ENCODE results near the gene ECSIT.

DNA sequence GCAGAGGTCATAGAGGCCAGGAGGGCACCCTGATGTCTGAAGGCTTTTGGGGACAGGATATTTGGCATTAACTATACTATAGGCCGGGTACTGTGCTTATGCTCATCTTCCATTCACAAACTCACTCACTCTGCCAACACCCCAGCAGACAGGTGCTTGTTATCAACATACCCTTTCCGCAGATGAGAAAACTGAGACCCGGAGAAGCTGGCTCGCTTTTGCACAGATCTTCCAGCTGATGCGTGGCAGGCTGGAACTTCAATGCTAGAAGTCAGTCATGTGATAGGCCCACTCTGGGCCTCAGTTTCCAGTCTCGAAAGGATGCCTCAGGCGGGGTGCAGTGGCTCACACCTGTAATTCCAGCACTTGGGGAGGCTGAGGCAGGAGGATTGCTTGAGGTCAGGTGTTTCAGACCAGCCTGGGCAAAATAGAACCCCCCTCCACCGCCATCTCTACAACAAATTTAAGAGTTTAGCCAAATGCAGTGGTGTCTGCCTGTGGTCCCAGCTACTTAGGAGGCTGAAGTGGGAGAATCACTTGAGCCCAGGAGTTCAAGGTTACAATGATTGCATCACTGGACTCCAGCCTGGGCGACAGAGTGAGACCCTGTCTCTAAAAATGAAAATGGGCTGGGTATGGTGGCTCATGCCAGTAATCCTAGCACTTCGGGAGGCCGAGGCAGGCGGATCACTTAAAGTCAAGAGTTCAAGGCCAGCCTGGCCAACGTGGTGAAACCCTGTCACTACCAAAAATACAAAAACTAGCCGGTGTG, 19.2 kb upstream of the ECSIT start:
- TF ChIP-seq, protein P1, sequence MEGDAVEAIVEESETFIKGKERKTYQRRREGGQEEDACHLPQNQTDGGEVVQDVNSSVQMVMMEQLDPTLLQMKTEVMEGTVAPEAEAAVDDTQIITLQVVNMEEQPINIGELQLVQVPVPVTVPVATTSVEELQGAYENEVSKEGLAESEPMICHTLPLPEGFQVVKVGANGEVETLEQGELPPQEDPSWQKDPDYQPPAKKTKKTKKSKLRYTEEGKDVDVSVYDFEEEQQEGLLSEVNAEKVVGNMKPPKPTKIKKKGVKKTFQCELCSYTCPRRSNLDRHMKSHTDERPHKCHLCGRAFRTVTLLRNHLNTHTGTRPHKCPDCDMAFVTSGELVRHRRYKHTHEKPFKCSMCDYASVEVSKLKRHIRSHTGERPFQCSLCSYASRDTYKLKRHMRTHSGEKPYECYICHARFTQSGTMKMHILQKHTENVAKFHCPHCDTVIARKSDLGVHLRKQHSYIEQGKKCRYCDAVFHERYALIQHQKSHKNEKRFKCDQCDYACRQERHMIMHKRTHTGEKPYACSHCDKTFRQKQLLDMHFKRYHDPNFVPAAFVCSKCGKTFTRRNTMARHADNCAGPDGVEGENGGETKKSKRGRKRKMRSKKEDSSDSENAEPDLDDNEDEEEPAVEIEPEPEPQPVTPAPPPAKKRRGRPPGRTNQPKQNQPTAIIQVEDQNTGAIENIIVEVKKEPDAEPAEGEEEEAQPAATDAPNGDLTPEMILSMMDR (IDR thresholded peaks at IDR 0.05; ENCODE audit: poor library complexity, severe bottlenecking), result no peak
- no peak for TF ChIP-seq EP300 (conservative IDR thresholded peaks at IDR 0.05; ENCODE audit: poor library complexity, severe bottlenecking)
- TF ChIP-seq POLR2AphosphoS5 (IDR thresholded peaks at IDR 0.05), result no peak
- TF ChIP-seq EZH2 (IDR thresholded peaks at IDR 0.05; ENCODE audit: borderline replicate concordance, insufficient read depth, low read length, poor library complexity, severe bottlenecking), result no peak
- TF ChIP-seq RAD21 (conservative IDR thresholded peaks at IDR 0.05), result no peak
- TF ChIP-seq TAF1 (IDR thresholded peaks at IDR 0.05; ENCODE audit: low read depth), result no peak
- TF ChIP-seq, protein P2, sequence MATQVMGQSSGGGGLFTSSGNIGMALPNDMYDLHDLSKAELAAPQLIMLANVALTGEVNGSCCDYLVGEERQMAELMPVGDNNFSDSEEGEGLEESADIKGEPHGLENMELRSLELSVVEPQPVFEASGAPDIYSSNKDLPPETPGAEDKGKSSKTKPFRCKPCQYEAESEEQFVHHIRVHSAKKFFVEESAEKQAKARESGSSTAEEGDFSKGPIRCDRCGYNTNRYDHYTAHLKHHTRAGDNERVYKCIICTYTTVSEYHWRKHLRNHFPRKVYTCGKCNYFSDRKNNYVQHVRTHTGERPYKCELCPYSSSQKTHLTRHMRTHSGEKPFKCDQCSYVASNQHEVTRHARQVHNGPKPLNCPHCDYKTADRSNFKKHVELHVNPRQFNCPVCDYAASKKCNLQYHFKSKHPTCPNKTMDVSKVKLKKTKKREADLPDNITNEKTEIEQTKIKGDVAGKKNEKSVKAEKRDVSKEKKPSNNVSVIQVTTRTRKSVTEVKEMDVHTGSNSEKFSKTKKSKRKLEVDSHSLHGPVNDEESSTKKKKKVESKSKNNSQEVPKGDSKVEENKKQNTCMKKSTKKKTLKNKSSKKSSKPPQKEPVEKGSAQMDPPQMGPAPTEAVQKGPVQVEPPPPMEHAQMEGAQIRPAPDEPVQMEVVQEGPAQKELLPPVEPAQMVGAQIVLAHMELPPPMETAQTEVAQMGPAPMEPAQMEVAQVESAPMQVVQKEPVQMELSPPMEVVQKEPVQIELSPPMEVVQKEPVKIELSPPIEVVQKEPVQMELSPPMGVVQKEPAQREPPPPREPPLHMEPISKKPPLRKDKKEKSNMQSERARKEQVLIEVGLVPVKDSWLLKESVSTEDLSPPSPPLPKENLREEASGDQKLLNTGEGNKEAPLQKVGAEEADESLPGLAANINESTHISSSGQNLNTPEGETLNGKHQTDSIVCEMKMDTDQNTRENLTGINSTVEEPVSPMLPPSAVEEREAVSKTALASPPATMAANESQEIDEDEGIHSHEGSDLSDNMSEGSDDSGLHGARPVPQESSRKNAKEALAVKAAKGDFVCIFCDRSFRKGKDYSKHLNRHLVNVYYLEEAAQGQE (IDR thresholded peaks at IDR 0.05; ENCODE audit: borderline replicate concordance), result no peak
- TF ChIP-seq SMC3 (conservative IDR thresholded peaks at IDR 0.05; ENCODE audit: poor library complexity), result no peak

Measured in neural cell (in vitro differentiated cells).